ENCODE measurements around the gene C1GALT1. TPM values are rescaled to one million over a fixed set of nuclear protein-coding genes. Genes with fewer than 3 reads are reported as not detected.

Gene C1GALT1
- polyA plus RNA-seq, 3 donors: 12.5 to 47.7 (median 45.1) TPM

GRCh38 chr7:7212612-7213011 is 30.3 kb downstream of the C1GALT1 start:
- Mint-ChIP-seq H3K4me1 (no peaks in the 10 kb centered on the region), H3K36me3 (peaks cover 52 to 56% of the 10 kb centered on the region in 2 donors), H3K27me3 (ENCODE audit: low read depth in 3 of 3) (peaks cover 0 to 2% (median 0%) of the 10 kb centered on the region in 3 donors), H3K27ac (no peak overlapping the region), H3K9me3 (peaks cover 0 to 14% (median 9%) of the 10 kb centered on the region in 7 donors), H3K4me3 (no peak overlapping the region)
- no peak for DNase-seq
- H3K4me3 ChIP-seq (replicated peaks in 1 of 3; ENCODE audit: low read depth in 2 of 3, low read length in 3 of 3): no peak overlapping the region
- no peak for TF ChIP-seq CTCF (IDR thresholded peaks at IDR 0.05)
- no peaks in the 10 kb centered on the region for H3K27me3 ChIP-seq (ENCODE audit: control insufficient read depth in 2 of 2, insufficient read depth in 2 of 2, low read length in 2 of 2)
- H4K20me1 ChIP-seq (ENCODE audit: insufficient read depth, low read length): peaks cover 52% of the 10 kb centered on the region
- H3K9me3 ChIP-seq (replicated peaks in 1 of 2; ENCODE audit: control insufficient read depth in 1 of 2, insufficient read depth in 1 of 2, low read length in 2 of 2): peaks cover 0 to 4% of the 10 kb centered on the region in 2 donors
- no peak overlapping the region for H3K27ac ChIP-seq (ENCODE audit: low read depth in 1 of 2, low read length in 2 of 2)
- no peak overlapping the region for H2AFZ ChIP-seq (ENCODE audit: insufficient read depth, low read depth, low read length, poor library complexity, severe bottlenecking)
- no peak overlapping the region for H3K9ac ChIP-seq (ENCODE audit: insufficient read depth, low read length, poor library complexity, severe bottlenecking)
- H3K79me2 ChIP-seq (ENCODE audit: insufficient read depth, low read length): peaks cover 52% of the 10 kb centered on the region
- no CpG with 5 or more reads among the region's 2 CpGs for WGBS (ENCODE audit: insufficient coverage)
- peaks cover 21 to 52% of the 10 kb centered on the region in 2 donors for H3K36me3 ChIP-seq (replicated peaks in 1 of 2; ENCODE audit: control insufficient read depth in 1 of 2, insufficient read depth in 2 of 2, low read length in 2 of 2)
- no peak overlapping the region for H3K4me2 ChIP-seq (replicated peaks; ENCODE audit: extremely low read depth, low read length, poor library complexity, severe bottlenecking)
- H3K4me1 ChIP-seq (ENCODE audit: control insufficient read depth in 1 of 2, insufficient read depth in 2 of 2, low read length in 2 of 2): no peaks in the 10 kb centered on the region
- intact Hi-C loops (cut with micrococcal nuclease): no loop called here

GRCh38 chr7:7214398-7215347 is 32.3 kb downstream of the C1GALT1 start:
- H3K79me2 ChIP-seq (ENCODE audit: insufficient read depth, low read length): peaks cover 32% of the 10 kb centered on the region
- H3K36me3 ChIP-seq (replicated peaks in 1 of 2; ENCODE audit: control insufficient read depth in 1 of 2, insufficient read depth in 2 of 2, low read length in 2 of 2): peaks cover 26 to 62% of the 10 kb centered on the region in 2 donors
- 93% methylated on average over 10 of the region's 13 CpGs for WGBS (ENCODE audit: insufficient coverage)
- peaks cover 0 to 2% (median 0%) of the 10 kb centered on the region in 3 donors for H3K27me3 Mint-ChIP-seq (ENCODE audit: low read depth in 3 of 3)
- no peak overlapping the region for H3K4me3 ChIP-seq (replicated peaks in 1 of 3; ENCODE audit: low read depth in 2 of 3, low read length in 3 of 3)
- peaks cover 56 to 64% of the 10 kb centered on the region in 2 donors for H3K36me3 Mint-ChIP-seq
- intact Hi-C loops (cut with micrococcal nuclease): no loop called here
- no peak overlapping the region for H3K4me3 Mint-ChIP-seq
- no peaks in the 10 kb centered on the region for H3K27me3 ChIP-seq (ENCODE audit: control insufficient read depth in 2 of 2, insufficient read depth in 2 of 2, low read length in 2 of 2)
- TF ChIP-seq CTCF (IDR thresholded peaks at IDR 0.05): no peak
- no peak overlapping the region for H3K27ac Mint-ChIP-seq
- peaks cover 0 to 9% of the 10 kb centered on the region in 2 donors for H3K4me1 ChIP-seq (ENCODE audit: control insufficient read depth in 1 of 2, insufficient read depth in 2 of 2, low read length in 2 of 2)
- H2AFZ ChIP-seq (ENCODE audit: insufficient read depth, low read depth, low read length, poor library complexity, severe bottlenecking): no peak overlapping the region
- peaks cover 34% of the 10 kb centered on the region for H4K20me1 ChIP-seq (ENCODE audit: insufficient read depth, low read length)
- DNase-seq: no peak
- peaks cover 0 to 14% (median 11%) of the 10 kb centered on the region in 7 donors for H3K9me3 Mint-ChIP-seq
- H3K4me1 Mint-ChIP-seq: peaks cover 6% of the 10 kb centered on the region
- no peak overlapping the region for H3K4me2 ChIP-seq (replicated peaks; ENCODE audit: extremely low read depth, low read length, poor library complexity, severe bottlenecking)
- no peak overlapping the region for H3K9ac ChIP-seq (ENCODE audit: insufficient read depth, low read length, poor library complexity, severe bottlenecking)
- H3K9me3 ChIP-seq (replicated peaks in 1 of 2; ENCODE audit: control insufficient read depth in 1 of 2, insufficient read depth in 1 of 2, low read length in 2 of 2): no peaks in the 10 kb centered on the region
- H3K27ac ChIP-seq (ENCODE audit: low read depth in 1 of 2, low read length in 2 of 2): no peak overlapping the region
